Eye (tissue), 1 donor: ENCODE measurements around the gene TMEM151B.
"Not testable (repeated sequence)": the region's sequence is repeated elsewhere in the genome, so short reads cannot be mapped to it uniquely, and the experiment has no call there.

ENCODE experiments used
- DNase-seq: peaks from one replicate; pipeline ENCODE4 v3.0.0-alpha.2; 2015

Gene TMEM151B

DNA sequence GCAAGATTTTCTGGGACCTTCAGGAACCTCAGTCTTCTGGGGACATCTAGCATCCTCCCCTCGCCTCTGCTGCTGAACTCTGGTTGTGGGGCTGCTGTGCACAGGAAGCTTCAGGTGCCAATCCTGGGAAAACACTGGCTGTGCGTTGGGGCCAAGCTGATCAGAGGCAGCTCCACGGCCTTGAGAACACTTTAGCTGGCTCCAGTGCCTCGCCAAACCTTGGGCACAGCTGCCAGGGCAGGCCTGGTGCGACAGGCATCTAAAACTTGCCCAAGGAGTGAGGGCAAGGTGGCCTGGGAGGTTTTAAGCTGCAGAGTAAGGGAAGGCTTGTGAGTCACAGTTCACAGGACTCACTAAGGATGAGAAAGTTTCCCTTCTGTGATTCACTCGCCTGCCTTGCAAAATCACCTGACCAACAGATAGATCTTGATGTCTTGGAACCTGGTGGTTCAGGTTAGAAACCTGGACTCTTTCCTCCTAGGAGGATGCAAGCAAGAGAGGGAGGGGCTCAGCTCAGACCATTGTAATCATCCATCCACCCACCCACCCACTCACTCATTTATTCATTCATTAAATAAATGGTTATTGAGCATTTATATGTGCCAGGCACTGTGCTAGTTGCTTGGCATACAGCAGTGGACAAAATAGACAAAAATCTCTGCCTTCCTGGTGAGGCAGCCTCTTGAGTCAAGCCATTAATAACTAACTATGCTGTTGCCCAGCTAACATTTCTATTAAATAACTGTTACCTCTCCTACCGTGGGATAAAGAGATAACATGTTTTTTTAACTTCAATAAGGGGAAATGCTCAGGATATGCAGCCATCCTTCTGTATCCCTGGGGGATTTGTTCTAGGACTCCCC, 69.7 kb downstream of the TMEM151B start:
- DNase-seq, result no peak

DNA sequence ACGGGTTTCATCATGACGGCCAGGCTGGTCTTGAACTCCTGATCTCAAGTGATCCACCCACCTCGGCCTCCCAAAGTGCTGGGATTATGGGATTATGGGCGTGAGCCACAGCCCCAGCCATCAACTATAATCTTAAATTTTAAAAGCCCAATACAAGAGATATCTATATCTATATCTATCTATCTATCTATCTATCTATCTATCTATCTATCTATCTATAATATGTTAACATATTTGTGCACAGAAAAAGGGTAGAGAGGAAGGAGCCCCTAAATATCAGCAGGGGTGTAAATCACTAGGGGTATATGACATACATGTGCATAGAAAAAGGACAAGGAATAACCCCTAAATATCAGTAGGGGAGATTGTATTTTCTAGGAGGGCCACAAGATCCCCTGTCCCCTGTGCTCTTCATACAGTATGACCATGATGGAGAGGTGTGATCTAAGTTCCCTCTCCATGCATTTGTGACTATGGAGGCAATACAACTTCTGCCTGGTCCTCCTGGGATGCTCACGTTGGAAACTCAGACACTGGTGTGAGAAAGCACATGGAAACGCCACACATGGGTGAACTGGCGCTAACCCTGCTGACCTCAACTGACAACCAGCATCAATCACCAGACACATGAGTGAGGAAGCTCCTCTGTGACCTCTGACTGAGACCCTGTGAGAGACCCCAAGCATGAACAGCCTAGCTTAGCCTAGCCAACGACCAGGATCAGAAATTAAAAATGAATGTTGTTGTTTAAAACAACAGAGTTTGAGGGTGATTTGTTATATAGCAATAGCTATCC, 71.0 kb downstream of the TMEM151B start:
- DNase-seq, result peak; percentile 91

DNA sequence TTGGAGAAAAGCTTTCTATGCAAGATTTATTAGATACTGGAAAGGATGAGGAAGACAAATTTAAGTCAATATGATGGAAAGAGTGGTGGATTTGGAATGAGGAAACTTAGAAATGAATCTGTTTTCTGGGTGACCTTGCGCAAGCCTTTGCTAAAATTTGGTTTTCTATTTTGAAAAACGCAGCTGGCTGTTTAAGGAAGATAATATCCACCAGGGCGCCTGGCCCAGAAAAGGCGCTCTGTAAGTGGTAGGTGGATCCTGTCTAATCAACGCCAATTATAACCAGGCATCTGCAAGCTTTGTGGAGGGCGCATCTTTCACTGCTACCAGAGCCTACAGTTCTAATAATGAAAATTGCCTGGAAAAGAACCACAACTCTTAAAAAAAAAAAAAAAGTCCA, 71.8 kb downstream of the TMEM151B start:
- peak; percentile 67 for DNase-seq

DNA sequence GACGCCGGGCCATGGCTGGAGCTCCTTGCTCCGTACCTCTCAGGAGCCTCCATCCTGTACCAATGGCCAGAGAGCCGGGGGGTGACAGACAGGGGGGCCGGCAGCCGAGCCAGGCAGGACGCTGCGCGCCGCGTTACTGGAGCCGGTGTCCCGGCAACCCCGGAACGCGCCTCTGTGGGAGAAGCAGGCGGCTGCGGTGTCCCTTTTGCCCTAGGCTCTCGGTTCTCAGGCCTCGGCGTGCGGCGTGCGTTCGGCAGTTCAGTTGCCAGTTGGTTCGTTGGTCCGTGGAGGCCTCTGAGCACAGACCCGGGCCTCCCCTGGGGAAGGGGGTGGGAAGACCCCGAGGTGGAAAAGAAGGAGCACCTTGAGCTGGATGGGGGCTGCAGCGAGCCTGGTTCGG, 72.2 kb downstream of the TMEM151B start, which contains the start of gene SPATS1:
Gene SPATS1 (plus strand): TSS at position 162 of the 400 bp plus-strand sequence. CDS start 446 bp downstream, outside the sequence.
- peak; percentile 70 for DNase-seq

DNA sequence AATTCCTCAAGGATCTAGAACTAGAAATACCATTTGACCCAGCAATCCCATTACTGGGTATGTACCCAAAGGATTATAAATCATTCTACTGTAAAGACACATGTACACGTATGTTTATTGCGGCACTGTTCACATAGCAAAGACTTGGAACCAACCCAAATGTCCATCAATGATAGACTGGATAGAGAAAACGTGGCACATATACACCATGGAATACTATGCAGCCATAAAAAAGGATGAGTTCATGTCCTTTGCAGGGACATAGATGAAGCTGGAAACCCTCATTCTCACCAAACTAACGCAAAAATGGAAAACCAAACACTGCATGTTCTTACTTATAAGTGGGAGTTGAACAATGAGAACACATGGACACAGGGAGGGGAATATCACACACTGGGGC, 76.6 kb downstream of the TMEM151B start:
- not testable (repeated sequence) for DNase-seq

DNA sequence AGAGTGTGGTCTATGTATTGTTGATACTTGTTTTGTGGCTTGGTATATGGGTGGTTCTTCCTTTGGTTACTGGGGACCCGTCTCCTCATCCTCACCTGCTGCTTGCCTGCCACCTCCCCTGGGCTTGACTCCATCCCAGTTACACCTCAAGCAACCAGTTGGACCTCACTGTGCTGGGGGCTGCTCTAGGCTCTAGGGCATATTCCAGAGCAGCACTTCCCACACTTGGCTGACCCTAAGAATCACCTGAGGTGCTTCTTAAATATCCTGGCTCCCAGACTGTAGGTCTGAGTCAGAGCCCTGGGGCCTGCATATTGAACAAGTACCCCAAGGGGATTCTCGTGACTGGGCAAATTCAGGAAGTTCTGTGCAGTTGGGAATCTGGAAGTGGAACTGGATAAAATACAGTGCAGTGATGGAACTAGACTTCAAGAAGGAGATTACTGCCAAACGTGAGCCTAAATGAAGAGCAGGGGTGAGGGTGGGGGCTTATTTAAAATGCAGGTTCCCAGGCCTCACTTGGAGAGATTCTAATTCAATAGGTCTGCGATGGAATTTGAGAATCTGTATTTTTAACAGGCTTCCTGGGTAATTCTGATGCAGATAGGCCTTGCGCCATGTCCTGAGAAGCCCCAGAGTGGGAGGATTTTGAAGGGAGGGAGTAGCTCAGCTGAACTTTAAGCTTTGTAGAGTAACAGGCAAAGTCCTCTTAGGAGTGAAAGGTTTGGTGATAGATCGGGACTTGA, 79.8 kb downstream of the TMEM151B start:
- DNase-seq, result no peak

DNA sequence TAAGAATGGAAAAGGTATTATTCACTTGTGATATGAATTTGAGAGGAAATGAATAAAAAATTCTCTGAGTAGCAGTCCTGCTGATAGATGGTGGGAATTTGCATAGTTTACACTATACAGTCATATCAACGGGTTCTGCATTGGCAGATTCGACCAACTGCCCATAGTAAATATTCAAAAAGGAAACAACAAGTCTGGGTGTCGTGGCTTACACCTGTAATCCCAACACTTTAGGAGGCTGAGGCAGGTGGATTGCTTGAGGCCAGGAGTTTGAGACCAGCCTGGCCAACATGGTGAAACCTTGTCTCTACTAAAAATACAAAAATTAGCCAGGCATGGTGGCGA, 80.4 kb downstream of the TMEM151B start:
- DNase-seq, result not testable (repeated sequence)

DNA sequence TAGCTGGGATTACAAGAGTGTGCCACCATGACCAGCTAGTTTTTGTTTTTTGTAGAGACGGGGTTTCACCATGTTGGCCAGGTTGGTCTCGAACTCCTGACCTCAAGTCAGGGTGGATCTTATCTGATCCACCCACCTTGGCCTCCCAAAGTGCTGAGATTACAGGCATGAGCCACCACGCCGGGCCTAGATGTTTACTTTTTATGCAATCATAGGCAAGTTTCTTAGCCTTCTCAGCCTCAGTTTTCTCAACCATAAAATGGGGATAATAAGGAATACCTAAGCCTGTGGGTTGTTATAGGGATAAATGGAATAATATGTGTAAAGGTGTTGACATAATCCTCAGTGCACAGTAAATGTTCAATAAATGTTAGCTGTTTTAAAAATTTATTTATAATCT, 82.0 kb downstream of the TMEM151B start:
- DNase-seq, result no peak

DNA sequence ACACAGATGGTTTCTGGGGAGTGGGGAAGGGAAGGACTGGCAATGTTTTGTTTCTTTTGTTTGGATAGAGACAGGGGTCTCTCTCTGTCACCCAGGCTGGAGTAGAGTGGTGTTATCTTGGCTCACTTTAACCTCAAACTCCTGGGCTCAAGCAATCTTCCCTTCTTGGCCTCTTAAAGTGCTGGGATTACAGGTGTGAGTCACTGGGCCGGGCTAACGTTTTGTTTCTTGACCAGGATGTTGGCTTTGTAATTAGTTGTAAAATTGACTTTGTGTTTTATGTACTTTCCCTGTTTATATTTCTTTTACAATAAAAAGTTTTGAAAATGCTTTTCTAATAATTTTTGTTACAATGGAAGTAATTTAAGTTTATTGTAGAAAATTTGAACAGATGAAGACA, 83.1 kb downstream of the TMEM151B start:
- no peak for DNase-seq

DNA sequence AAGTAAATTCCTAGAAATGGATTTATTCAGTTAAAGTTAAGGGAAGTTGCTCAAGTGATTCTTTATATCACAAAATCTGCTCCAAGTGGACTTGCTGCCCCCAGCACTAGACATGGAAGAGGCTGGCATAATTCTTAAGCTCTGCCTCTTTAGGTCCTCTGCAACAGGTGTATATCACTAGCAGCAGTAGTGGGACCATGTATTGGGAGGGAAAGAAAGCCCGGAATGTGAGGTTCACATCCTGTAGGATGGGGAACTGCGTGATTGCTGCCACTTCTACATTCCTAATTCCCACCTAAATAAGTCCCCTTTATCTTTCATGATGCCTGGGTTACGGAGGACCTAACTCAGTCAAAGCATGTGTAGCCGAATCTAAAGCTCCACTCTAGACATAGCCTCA, 85.4 kb downstream of the TMEM151B start:
- DNase-seq, result no peak

DNA sequence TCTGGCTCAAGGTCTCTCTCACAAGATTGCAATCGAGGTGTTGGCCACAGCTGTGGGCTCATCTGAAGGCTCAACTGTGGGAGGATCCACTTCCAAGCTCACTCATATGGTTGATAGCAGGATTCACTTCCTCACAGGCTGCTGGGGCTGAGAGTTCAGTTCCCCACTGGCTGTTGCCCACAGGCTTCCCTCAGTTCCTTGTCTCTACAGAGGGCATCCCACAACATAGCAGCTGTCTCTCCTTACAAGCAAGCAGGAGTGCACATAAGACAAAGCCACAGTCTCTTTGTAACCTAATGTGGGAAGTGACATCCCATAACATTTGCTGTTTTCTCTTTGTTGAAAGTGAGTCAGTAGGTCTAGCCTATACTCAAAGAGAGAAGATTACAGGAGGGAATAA, 86.2 kb downstream of the TMEM151B start:
- no peak for DNase-seq
